SU-DHL-6 (cell line): ENCODE results near the gene KIF17.

ENCODE experiments used
- H2AFZ ChIP-seq: fragments of 200-600 bp; sonication (generic); 2 replicates; pipeline ENCODE4 v1.6.1; 2014; ENCODE audit warnings: low read depth, mild to moderate bottlenecking, moderate library complexity, mixed read lengths, antibody characterized with exemption, low read length; ENCODE audit not compliant: severe bottlenecking
- H3F3A ChIP-seq: fragments of 200-600 bp; shearing (Covaris generic); 2 replicates; pipeline ENCODE4 v1.6.0; 2016; ENCODE audit warnings: antibody characterized with exemption, mild to moderate bottlenecking; ENCODE audit not compliant: insufficient read depth
- H3K27ac ChIP-seq: fragments of 200-600 bp; sonication (generic); 2 replicates; pipeline ENCODE4 v1.5.1; 2016; ENCODE audit warnings: low read depth, mild to moderate bottlenecking, low read length, moderate library complexity, mixed read lengths
- H3K27me3 ChIP-seq: fragments of 200-600 bp; sonication (generic), shearing (Covaris generic); 2 replicates; pipeline ENCODE4 v1.6.0; 2014; ENCODE audit warnings: mild to moderate bottlenecking, low read length
- H3K36me3 ChIP-seq: fragments of 200-600 bp; sonication (generic); 2 replicates; pipeline ENCODE4 v1.6.1; 2014; ENCODE audit warnings: mild to moderate bottlenecking, low read length, mixed read lengths
- H3K4me2 ChIP-seq: fragments of 300-600, 200-600 bp; shearing (Covaris generic), sonication (generic); 2 replicates; pipeline ENCODE4 v1.6.0; 2014; ENCODE audit warnings: low read length, low read depth, mild to moderate bottlenecking; ENCODE audit not compliant: poor library complexity, severe bottlenecking
- H3K4me3 ChIP-seq: fragments of 200-600 bp; sonication (generic); 2 replicates; pipeline ENCODE4 v1.5.1; 2014; ENCODE audit warnings: antibody characterized with exemption, low read length, mild to moderate bottlenecking, mixed read lengths; ENCODE audit not compliant: insufficient read depth, poor library complexity, severe bottlenecking
- H3K79me2 ChIP-seq: fragments of 200-600 bp; sonication (generic); 2 replicates; pipeline ENCODE4 v1.6.1; 2014; ENCODE audit warnings: mild to moderate bottlenecking, low read length, moderate library complexity; ENCODE audit not compliant: insufficient read depth
- H3K9ac ChIP-seq: fragments of 200-600 bp; sonication (generic); 2 replicates; pipeline ENCODE4 v1.7.0; 2014; ENCODE audit warnings: mild to moderate bottlenecking, low read length
- H3K9me2 ChIP-seq: fragments of 200-600 bp; sonication (generic); replicated peaks from 2 replicates; pipeline ENCODE4 v1.6.1; 2014; ENCODE audit warnings: low read length; ENCODE audit not compliant: insufficient read depth
- H3K9me3 ChIP-seq: fragments of 200-600 bp; sonication (generic); 2 replicates; pipeline ENCODE4 v1.6.1; 2014; ENCODE audit warnings: low read length, mixed read lengths; ENCODE audit not compliant: insufficient read depth
- H4K20me1 ChIP-seq: fragments of 200-600 bp; sonication (generic); 2 replicates; pipeline ENCODE4 v1.6.1; 2014; ENCODE audit warnings: low read depth, mild to moderate bottlenecking, antibody characterized with exemption, low read length, moderate library complexity, mixed read lengths
- EZH2phosphoT487 ChIP-seq: fragments of 200-600 bp; sonication (generic), shearing (Covaris generic); conservative IDR thresholded peaks from 2 replicates; pipeline ENCODE4 v1.6.1; 2018; ENCODE audit warnings: mild to moderate bottlenecking, antibody characterized with exemption, low read length, moderate library complexity, mixed read lengths
- TF ChIP-seq, protein P1 (sequence below): fragments of 200-600 bp; sonication (generic); IDR thresholded peaks from one replicate; pipeline ENCODE4 v1.5.1; 2017; ENCODE audit warnings: antibody characterized with exemption, mild to moderate bottlenecking, low read length, moderate library complexity; ENCODE audit not compliant: insufficient read depth, poor library complexity, severe bottlenecking

Gene KIF17

DNA sequence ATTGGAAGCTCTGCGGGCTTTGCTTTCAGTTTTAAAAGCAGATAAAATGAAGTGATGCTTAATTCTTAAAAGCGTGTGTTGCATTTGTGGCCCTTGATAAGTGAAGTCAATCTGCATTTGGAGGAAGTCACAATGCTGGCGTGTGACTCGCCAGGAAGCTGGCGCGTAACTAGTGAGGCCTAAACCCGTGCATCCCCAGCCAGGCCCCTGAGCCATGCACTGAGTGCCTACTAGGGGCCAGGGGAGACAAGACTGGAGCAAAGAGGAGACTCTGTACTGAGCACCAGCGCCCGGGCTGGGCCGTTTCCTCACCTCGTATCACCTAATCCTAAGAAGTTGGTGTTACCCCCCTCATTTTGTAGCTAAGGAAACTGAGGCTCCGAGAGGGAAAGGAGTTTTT, 52.1 kb downstream of the KIF17 start:
- Histone ChIP-seq H3F3A (no peaks in the 10 kb centered on the region), H3K9ac (no peak overlapping the region), H4K20me1 (no peaks in the 10 kb centered on the region), H3K9me3 (no peaks in the 10 kb centered on the region; the same call in 1 of the 2 replicates), H3K4me2 (no peak overlapping the region), H3K27me3 (no peaks in the 10 kb centered on the region), H3K36me3 (no peaks in the 10 kb centered on the region), H2AFZ (no peak overlapping the region), H3K79me2 (peaks cover 4% of the 10 kb centered on the region), H3K27ac (no peak overlapping the region), H3K9me2 (no peaks in the 10 kb centered on the region), H3K4me3 (no peak overlapping the region)
- no peak for TF ChIP-seq EZH2phosphoT487
- TF ChIP-seq, protein P1, sequence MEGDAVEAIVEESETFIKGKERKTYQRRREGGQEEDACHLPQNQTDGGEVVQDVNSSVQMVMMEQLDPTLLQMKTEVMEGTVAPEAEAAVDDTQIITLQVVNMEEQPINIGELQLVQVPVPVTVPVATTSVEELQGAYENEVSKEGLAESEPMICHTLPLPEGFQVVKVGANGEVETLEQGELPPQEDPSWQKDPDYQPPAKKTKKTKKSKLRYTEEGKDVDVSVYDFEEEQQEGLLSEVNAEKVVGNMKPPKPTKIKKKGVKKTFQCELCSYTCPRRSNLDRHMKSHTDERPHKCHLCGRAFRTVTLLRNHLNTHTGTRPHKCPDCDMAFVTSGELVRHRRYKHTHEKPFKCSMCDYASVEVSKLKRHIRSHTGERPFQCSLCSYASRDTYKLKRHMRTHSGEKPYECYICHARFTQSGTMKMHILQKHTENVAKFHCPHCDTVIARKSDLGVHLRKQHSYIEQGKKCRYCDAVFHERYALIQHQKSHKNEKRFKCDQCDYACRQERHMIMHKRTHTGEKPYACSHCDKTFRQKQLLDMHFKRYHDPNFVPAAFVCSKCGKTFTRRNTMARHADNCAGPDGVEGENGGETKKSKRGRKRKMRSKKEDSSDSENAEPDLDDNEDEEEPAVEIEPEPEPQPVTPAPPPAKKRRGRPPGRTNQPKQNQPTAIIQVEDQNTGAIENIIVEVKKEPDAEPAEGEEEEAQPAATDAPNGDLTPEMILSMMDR = no peak

- H3K4me2 ChIP-seq = no peak overlapping the region
- peaks cover 20% of the 10 kb centered on the region for H3K79me2 ChIP-seq
- no peak overlapping the region for H3K27ac ChIP-seq
- peaks cover 4% of the 10 kb centered on the region for H3K36me3 ChIP-seq
- TF ChIP-seq, protein P1 = no peak
- TF ChIP-seq EZH2phosphoT487 = no peak
- H3K9me2 ChIP-seq = no peaks in the 10 kb centered on the region
- no peaks in the 10 kb centered on the region; the same call in 1 of the 2 replicates for H3K9me3 ChIP-seq
- no peak overlapping the region for H2AFZ ChIP-seq
- H3K4me3 ChIP-seq = no peak overlapping the region
- no peaks in the 10 kb centered on the region for H4K20me1 ChIP-seq
- no peak overlapping the region for H3K9ac ChIP-seq
- no peaks in the 10 kb centered on the region for H3F3A ChIP-seq
- no peaks in the 10 kb centered on the region for H3K27me3 ChIP-seq
Observed at GRCh38 chr1:20663969-20664715, 53.7 kb downstream of the KIF17 start.

DNA sequence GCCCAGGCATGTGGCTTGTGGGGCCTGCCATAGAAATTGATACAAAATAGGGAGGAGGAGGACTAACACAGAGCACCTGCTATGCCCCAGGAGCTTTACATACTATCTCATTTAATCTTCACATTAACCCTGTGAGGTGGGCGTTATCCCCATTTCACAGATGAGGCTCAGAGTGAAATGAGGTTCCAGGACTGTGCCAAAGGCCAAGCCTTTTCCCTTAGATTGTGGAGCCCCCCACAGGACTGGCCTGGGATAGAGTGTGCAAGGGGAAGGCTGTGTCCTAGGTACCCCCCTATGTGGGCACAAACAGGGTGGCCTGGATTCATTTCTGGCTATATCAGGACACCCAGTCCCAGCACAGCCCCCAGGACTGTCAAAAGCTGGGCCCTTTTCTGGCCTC, 54.4 kb downstream of the KIF17 start:
- Histone ChIP-seq H2AFZ (no peak overlapping the region), H3K9ac (no peak overlapping the region), H3K79me2 (peaks cover 28% of the 10 kb centered on the region), H3F3A (no peaks in the 10 kb centered on the region), H4K20me1 (no peaks in the 10 kb centered on the region), H3K4me2 (no peak overlapping the region), H3K9me3 (no peaks in the 10 kb centered on the region; the same call in 1 of the 2 replicates), H3K27me3 (no peaks in the 10 kb centered on the region), H3K36me3 (peaks cover 4% of the 10 kb centered on the region), H3K9me2 (no peaks in the 10 kb centered on the region), H3K4me3 (no peak overlapping the region), H3K27ac (no peak overlapping the region)
- no peak for TF ChIP-seq EZH2phosphoT487
- TF ChIP-seq, protein P1 = no peak
